Suppressor macrophage treated with lipopolysaccharide for 1 hour (primary cell): Measurements from ENCODE around the gene ZNF263.

Experiments
- DNase-seq, 3 donors: peaks; one replicate each; pipeline ENCODE4 v3.0.0-alpha.2; 2020 to 2022

ZNF263 gene

DNA sequence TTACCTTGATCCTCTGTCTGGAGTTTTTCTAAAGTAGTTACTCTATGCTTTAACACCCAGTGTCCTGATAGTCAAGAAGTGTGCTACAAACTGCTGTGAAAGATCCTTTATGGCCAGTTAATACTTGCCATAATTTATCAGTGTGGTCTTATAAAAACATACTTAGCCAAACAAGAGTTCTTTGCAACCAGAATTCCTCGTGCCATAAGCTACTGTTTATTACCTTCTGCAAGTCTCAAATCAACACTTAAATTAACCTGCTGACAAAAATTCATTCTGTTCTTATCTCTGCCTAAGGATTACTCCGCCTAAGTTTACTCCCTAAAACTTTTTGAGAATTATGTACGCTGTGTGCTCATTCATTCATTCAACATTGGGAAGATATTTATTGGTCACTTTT is 44.8 kb downstream of the ZNF263 start:
- no peak for DNase-seq

DNA sequence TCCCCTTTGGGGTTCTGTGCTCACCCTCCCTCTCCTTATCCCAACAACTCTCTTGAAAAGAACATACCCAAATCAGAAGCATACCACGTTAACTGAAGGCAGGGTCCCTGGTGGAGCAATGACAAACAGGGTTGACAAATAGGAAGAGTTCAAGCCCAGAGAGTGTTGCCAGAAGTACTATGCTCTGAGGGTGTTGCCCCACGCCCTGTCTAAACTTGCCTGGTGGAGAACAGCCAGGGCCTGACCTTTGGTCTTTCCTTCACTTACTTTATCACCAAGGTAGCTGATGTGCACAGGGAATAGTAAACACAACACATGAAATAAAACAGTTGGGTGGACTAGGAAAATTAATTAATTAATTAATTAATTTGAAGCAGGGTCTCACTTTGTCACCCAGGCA is 45.4 kb downstream of the ZNF263 start:
- no peak for DNase-seq
